GM23338 (cell line): Measurements from ENCODE around the gene ITPR2. TPM values are rescaled to one million over a fixed set of nuclear protein-coding genes. Genes with fewer than 3 reads are reported as not detected.
"Not testable (repeated sequence)": the region's sequence is repeated elsewhere in the genome, so short reads cannot be mapped to it uniquely, and the experiment has no call there.

Experiments
- ATAC-seq: fragments of 200-7000 bp; cut with Tn5 transposase; 3 replicates; pipeline ENCODE4 v1.9.1; 2020
- DNase-seq: peaks from one replicate; pipeline ENCODE4 v3.0.0-alpha.2; 2015; ENCODE audit warnings: low spot score
- H2AFZ ChIP-seq: fragments of 200-600 bp; sonication (generic); 2 replicates; pipeline ENCODE4 v1.8.0; 2016; ENCODE audit warnings: antibody characterized with exemption, mild to moderate bottlenecking, moderate library complexity
- H3F3A ChIP-seq: fragments of 200-600 bp; sonication (generic); replicated peaks from 2 replicates; pipeline ENCODE4 v1.8.0; 2017; ENCODE audit warnings: antibody characterized with exemption, mixed run types, low read depth
- H3K27ac ChIP-seq: fragments of 200-600 bp; sonication (generic); 2 replicates; pipeline ENCODE4 v1.6.1; 2016; ENCODE audit warnings: low read depth
- H3K27me3 ChIP-seq: fragments of 200-600 bp; sonication (generic); 2 replicates; pipeline ENCODE4 v1.8.0; 2016; ENCODE audit warnings: mild to moderate bottlenecking, mixed run types, moderate library complexity; ENCODE audit not compliant: insufficient read depth
- H3K36me3 ChIP-seq: fragments of 200-600 bp; sonication (generic); 2 replicates; pipeline ENCODE4 v1.8.0; 2016; ENCODE audit warnings: mild to moderate bottlenecking; ENCODE audit not compliant: insufficient read depth
- H3K4me1 ChIP-seq: fragments of 200-600 bp; sonication (generic); 2 replicates; pipeline ENCODE4 v1.8.0; 2016; ENCODE audit warnings: mild to moderate bottlenecking, moderate library complexity; ENCODE audit not compliant: insufficient read depth
- H3K4me2 ChIP-seq: fragments of 200-600 bp; sonication (generic); 2 replicates; pipeline ENCODE4 v1.7.1; 2017; ENCODE audit warnings: mixed run types
- H3K4me3 ChIP-seq: fragments of 200-600 bp; sonication (generic); 2 replicates; pipeline ENCODE4 v1.6.1; 2016; ENCODE audit warnings: mixed run types
- H3K79me2 ChIP-seq: fragments of 200-600 bp; sonication (generic); replicated peaks from 2 replicates; pipeline ENCODE4 v1.8.0; 2017; ENCODE audit warnings: mild to moderate bottlenecking; ENCODE audit not compliant: insufficient read depth
- H3K9me2 ChIP-seq: fragments of 200-600 bp; sonication (generic); 2 replicates; pipeline ENCODE4 v1.8.0; 2017; ENCODE audit not compliant: insufficient read depth
- H4K20me1 ChIP-seq: fragments of 200-600 bp; sonication (generic); replicated peaks from 2 replicates; pipeline ENCODE4 v1.8.0; 2017; ENCODE audit warnings: mild to moderate bottlenecking; ENCODE audit not compliant: insufficient read depth
- H3K27ac Mint-ChIP-seq: 2 replicates; pipeline ENCODE4 v1.8.0; 2020; ENCODE audit warnings: inconsistent platforms, mild to moderate bottlenecking, moderate library complexity, mixed read lengths
- H3K27me3 Mint-ChIP-seq: 3 replicates; pipeline ENCODE4 v1.8.0; 2022; ENCODE audit warnings: low read depth, mild to moderate bottlenecking, moderate library complexity, mixed read lengths, inconsistent platforms; ENCODE audit not compliant: insufficient read depth, poor library complexity
- H3K36me3 Mint-ChIP-seq: 3 replicates; pipeline ENCODE4 v1.8.0; 2021; ENCODE audit warnings: low read depth, mild to moderate bottlenecking, inconsistent platforms, moderate library complexity, mixed read lengths
- H3K4me1 Mint-ChIP-seq: 3 replicates; pipeline ENCODE4 v1.8.0; 2020; ENCODE audit warnings: mild to moderate bottlenecking, inconsistent platforms, mixed read lengths
- H3K4me3 Mint-ChIP-seq: 3 replicates; pipeline ENCODE4 v1.8.0; 2021; ENCODE audit warnings: moderate library complexity, mild to moderate bottlenecking, inconsistent platforms, mixed read lengths
- H3K9me3 Mint-ChIP-seq: 3 replicates; pipeline ENCODE4 v1.8.0; 2020; ENCODE audit warnings: moderate library complexity, mild to moderate bottlenecking, inconsistent platforms, mixed read lengths
- CREB1 ChIP-seq: fragments of 250-450 bp; sonication (Bioruptor Pico); IDR thresholded peaks from 2 replicates; pipeline ENCODE4 v1.5.0; 2020; ENCODE audit warnings: low read depth, mild to moderate bottlenecking, moderate library complexity
- EZH2phosphoT487 ChIP-seq: fragments of 200-600 bp; sonication (generic); IDR thresholded peaks from one replicate; pipeline ENCODE4 v1.8.1; 2018; ENCODE audit warnings: antibody characterized with exemption; ENCODE audit not compliant: unreplicated experiment
- JUNB ChIP-seq: IDR thresholded peaks from one replicate; pipeline ENCODE4 v1.6.1; 2016; ENCODE audit warnings: antibody characterized with exemption; ENCODE audit not compliant: unreplicated experiment
- ZNF331 ChIP-seq: fragments of 250-450 bp; sonication (Bioruptor Pico); IDR thresholded peaks from 2 replicates; pipeline ENCODE4 v1.5.0; 2020; ENCODE audit warnings: low read depth, mild to moderate bottlenecking, moderate library complexity
- ZNF462 ChIP-seq: fragments of 250-450 bp; sonication (Bioruptor Pico); IDR thresholded peaks from 2 replicates; pipeline ENCODE4 v1.5.0; 2020; ENCODE audit warnings: mild to moderate bottlenecking, moderate library complexity
- polyA plus RNA-seq: library from polyadenylated mRNA; unstranded; fragments of >200 nt; fragmentation: Nextera tagmentation; extraction: Ambion mirVana; gene quantifications from 2 replicates; pipeline ENCODE4 v1.2.1, GENCODE V29; 2016
- total RNA-seq: library from RNA; depleted of rRNA; stranded (reverse); fragments of >200 nt; shearing (Covaris generic); gene quantifications from 2 replicates; pipeline ENCODE4 v1.2.3, GENCODE V29; 2014
- TF ChIP-seq, protein P1 (sequence below): IDR thresholded peaks from one replicate; pipeline ENCODE4 v1.6.1; 2018; ENCODE audit warnings: antibody characterized with exemption; ENCODE audit not compliant: unreplicated experiment

ITPR2 gene
- total and polyA plus RNA-seq, 2 experiments from 2014 or later: 44.5 to 65.2 TPM

- no peak for TF ChIP-seq ZNF462
These were observed 46.0 kb downstream of the ITPR2 start (continued) for GRCh38 chr12:26786865-26787514.

DNA sequence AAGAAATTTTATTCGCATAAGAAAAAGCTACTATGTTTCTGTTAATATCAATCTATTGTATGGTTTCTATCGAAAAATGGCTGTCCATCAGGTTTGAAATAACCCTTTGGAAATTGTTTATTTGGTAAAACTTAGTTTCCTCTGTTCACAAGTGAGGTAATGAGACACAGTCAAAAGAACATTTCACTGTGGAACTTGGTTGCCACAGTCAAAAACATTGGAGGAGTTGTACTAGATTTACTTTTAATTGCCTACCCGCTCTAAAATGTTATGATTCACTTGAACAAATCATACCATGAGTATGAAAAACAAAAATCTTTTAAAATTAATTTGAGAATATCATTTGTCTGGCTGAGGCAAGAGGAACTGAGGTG is 46.5 kb downstream of the ITPR2 start:
- no peak overlapping the region for H3K4me3 Mint-ChIP-seq
- DNase-seq: no peak
- Histone ChIP-seq H3K79me2 (peaks cover 4% of the 10 kb centered on the region; the same call in 1 of the 2 replicates), H3K4me1 (no peaks in the 10 kb centered on the region), H3K36me3 (peaks cover under 1% of the 10 kb centered on the region), H4K20me1 (no peaks in the 10 kb centered on the region), H3K27me3 (no peaks in the 10 kb centered on the region), H3K4me2 (no peak overlapping the region), H2AFZ (no peak overlapping the region), H3K4me3 (no peak overlapping the region), H3F3A (no peaks in the 10 kb centered on the region), H3K9me2 (0 out of 2 replicates have a peak, but pooled peaks cover 7% of the 10 kb centered on the region), H3K27ac (no peak overlapping the region)
- peaks cover 62% of the 10 kb centered on the region for H3K36me3 Mint-ChIP-seq
- H3K4me1 Mint-ChIP-seq: peaks cover 2% of the 10 kb centered on the region
- no peak for TF ChIP-seq JUNB
- no peak for TF ChIP-seq ZNF331 (CRISPR knock-in tag)
- TF ChIP-seq CREB1: no peak
- TF ChIP-seq, protein P1, sequence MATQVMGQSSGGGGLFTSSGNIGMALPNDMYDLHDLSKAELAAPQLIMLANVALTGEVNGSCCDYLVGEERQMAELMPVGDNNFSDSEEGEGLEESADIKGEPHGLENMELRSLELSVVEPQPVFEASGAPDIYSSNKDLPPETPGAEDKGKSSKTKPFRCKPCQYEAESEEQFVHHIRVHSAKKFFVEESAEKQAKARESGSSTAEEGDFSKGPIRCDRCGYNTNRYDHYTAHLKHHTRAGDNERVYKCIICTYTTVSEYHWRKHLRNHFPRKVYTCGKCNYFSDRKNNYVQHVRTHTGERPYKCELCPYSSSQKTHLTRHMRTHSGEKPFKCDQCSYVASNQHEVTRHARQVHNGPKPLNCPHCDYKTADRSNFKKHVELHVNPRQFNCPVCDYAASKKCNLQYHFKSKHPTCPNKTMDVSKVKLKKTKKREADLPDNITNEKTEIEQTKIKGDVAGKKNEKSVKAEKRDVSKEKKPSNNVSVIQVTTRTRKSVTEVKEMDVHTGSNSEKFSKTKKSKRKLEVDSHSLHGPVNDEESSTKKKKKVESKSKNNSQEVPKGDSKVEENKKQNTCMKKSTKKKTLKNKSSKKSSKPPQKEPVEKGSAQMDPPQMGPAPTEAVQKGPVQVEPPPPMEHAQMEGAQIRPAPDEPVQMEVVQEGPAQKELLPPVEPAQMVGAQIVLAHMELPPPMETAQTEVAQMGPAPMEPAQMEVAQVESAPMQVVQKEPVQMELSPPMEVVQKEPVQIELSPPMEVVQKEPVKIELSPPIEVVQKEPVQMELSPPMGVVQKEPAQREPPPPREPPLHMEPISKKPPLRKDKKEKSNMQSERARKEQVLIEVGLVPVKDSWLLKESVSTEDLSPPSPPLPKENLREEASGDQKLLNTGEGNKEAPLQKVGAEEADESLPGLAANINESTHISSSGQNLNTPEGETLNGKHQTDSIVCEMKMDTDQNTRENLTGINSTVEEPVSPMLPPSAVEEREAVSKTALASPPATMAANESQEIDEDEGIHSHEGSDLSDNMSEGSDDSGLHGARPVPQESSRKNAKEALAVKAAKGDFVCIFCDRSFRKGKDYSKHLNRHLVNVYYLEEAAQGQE: no peak
- TF ChIP-seq EZH2phosphoT487: no peak
- peaks cover 19% of the 10 kb centered on the region for H3K9me3 Mint-ChIP-seq
- H3K27me3 Mint-ChIP-seq: peaks cover 2% of the 10 kb centered on the region
- no peak for ATAC-seq
- H3K27ac Mint-ChIP-seq: no peak overlapping the region

- not testable (repeated sequence) for H4K20me1 ChIP-seq, H3K4me3 ChIP-seq, DNase-seq, H3K4me2 ChIP-seq, H3K4me1 ChIP-seq, H3K4me1 Mint-ChIP-seq, H3F3A ChIP-seq, H2AFZ ChIP-seq, H3K27me3 ChIP-seq, H3K27me3 Mint-ChIP-seq, H3K4me3 Mint-ChIP-seq, H3K27ac Mint-ChIP-seq, ATAC-seq, H3K79me2 ChIP-seq, H3K27ac ChIP-seq, H3K36me3 ChIP-seq
- Mint-ChIP-seq H3K9me3 (peaks cover 30% of the 10 kb centered on the region), H3K36me3 (peaks cover 81% of the 10 kb centered on the region)
- H3K9me2 ChIP-seq: peaks cover 11% of the 10 kb centered on the region; the same call in 1 of the 2 replicates
These were observed 49.1 kb downstream of the ITPR2 start for GRCh38 chr12:26783816-26784379.
